HFF-Myc (cell line): ENCODE results near the gene RXRB.

Source experiments
- DNase-seq: peaks from one replicate; pipeline ENCODE4 v3.0.0-alpha.2; 2011; ENCODE audit warnings: low read depth; ENCODE audit errors: extremely low read depth
- H3K4me3 ChIP-seq: replicated peaks from 2 replicates; pipeline ENCODE4 v1.5.1; 2011; ENCODE audit warnings: low read depth, mild to moderate bottlenecking, control low read depth, low read length
- CTCF ChIP-seq: IDR thresholded peaks from 2 replicates; pipeline ENCODE4 v1.5.1; 2012; ENCODE audit warnings: mild to moderate bottlenecking, low read depth, low read length, control low read depth; ENCODE audit errors: missing control alignments

Gene RXRB

GRCh38 chr6:33163540-33163939, 36.9 kb downstream of the RXRB start:
- H3K4me3 ChIP-seq: no peak overlapping the region
- no peak for TF ChIP-seq CTCF
- no peak for DNase-seq

GRCh38 chr6:33161354-33162331, 38.8 kb downstream of the RXRB start:
- peak; percentile 20 for DNase-seq
- H3K4me3 ChIP-seq: peak overlapping the region; percentile 39
- peak; percentile 93 for TF ChIP-seq CTCF

GRCh38 chr6:33160728-33161344, 39.6 kb downstream of the RXRB start:
- no peak overlapping the region for H3K4me3 ChIP-seq
- no peak for TF ChIP-seq CTCF
- peak; percentile 33 for DNase-seq

- TF ChIP-seq CTCF: no peak
- H3K4me3 ChIP-seq: no peak overlapping the region
- DNase-seq: no peak
These were observed 40.4 kb downstream of the RXRB start for GRCh38 chr6:33160096-33160495.

GRCh38 chr6:33156964-33157363, 43.5 kb downstream of the RXRB start:
- DNase-seq: no peak
- H3K4me3 ChIP-seq: no peak overlapping the region
- TF ChIP-seq CTCF: no peak

GRCh38 chr6:33156561-33156960, 43.9 kb downstream of the RXRB start:
- no peak for DNase-seq
- H3K4me3 ChIP-seq: no peak overlapping the region
- TF ChIP-seq CTCF: no peak
